Right forelimb (tissue), 1 donor: Measurements from ENCODE around the gene FCGR2B.
"Not testable (repeated sequence)": the region's sequence is repeated elsewhere in the genome, so short reads cannot be mapped to it uniquely, and the experiment has no call there.

Source experiments
- DNase-seq: peaks from one replicate; pipeline ENCODE4 v3.0.0-alpha.2; 2018

Gene FCGR2B

DNA sequence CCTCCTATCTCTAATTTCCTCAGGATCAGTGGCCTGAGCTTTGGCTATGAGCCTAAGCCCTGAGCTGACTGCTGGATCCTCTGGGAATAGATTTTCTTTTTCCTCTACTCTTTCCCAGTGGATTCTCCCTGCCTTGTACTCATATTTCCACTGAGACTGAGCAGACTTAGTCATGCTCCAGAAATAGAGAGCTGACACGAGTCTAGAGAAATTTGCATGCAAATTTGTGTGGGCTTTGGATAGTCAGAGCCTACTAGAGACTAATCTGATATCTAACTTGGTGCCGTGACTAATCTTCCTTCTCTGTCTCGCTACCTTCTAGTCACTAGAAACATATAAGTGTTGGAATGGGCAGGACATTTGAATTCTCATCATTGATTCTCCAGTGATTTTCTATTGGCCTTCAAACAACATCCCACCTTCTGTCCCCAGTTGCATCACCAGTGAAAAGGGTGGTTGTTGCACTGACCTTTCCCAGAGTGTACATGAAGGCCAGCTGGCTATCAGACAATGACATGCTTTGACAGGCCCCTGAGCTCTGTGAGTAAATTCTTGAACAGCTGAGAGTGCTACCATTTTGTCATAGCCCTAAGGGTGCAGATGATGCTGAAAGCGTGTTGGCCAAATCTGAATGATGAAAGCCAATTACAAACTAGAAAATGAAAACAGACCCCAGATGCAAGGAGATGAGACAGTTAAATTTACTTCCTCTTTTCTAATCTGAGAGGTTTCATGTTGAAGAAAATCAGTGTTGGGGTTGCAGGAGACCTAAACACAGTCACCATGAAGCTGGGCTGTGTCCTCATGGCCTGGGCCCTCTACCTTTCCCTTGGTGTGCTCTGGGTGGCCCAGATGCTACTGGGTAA lies 43.8 kb downstream of the FCGR2B start, which contains the start of gene FCRLA:
TSS of gene FCRLA (plus strand) at position 748 of the 866 bp plus-strand sequence. CDS start at position 784, 36 bp downstream.
- no peak for DNase-seq

- no peak for DNase-seq
Measured at GRCh38 chr1:161707503-161707902, 44.6 kb downstream of the FCGR2B start.

- no peak for DNase-seq
Measured at GRCh38 chr1:161709373-161709772, 46.4 kb downstream of the FCGR2B start.

DNA sequence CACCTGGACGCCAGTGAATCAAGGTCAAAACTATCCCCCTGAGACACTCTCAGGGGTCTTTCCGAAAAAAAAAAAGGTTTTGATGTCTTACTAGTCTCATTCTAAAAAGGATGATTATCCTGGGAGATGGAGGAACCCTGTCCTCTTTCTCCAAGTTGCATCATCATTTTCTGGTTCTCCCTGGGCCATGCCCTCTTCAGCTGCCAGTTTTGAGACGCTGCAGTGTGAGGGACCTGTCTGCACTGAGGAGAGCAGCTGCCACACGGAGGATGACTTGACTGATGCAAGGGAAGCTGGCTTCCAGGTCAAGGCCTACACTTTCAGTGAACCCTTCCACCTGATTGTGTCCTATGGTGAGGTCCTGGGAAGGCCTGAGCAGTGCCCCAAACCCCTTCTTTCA lies 47.6 kb downstream of the FCGR2B start:
- DNase-seq, result no peak

DNA sequence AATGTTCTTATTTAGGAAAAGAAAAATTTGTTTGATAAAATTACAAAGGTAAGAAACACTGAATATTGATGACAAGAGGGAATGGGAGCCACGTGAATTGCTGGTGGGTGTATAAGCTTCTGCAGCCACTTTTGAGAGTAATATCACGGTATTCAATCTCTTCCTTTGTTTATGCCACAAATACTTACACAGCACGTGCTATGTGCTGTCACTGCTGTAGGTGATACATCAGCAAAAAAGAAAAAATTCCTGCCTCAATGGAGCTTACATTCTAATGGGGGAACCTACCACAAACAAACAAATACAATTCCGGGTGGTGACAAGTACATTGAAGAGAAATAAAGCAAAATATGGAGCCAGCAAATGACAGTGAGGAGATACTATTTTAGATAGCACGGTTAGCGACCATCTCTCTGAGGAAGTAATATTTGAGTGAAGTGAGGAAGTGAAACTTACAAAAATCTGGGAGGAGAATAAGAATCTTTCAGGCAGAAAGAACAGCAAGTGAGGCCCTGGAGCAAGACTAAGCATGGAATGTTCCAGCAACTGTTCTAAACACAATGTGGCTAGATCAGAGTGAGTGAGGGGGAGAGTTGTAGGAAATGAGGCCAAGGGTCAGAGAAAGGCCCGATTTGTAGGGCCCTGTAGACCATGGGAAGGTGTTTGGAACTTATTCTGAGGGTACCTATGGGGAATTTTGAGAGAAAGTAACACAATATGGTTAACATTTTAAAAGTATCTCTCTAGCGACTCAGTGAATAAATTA lies 55.8 kb downstream of the FCGR2B start:
- no peak for DNase-seq

- no peak for DNase-seq
Measured at GRCh38 chr1:161719325-161719611, 56.3 kb downstream of the FCGR2B start.

GRCh38 chr1:161720422-161720821 lies 57.5 kb downstream of the FCGR2B start:
- no peak for DNase-seq

GRCh38 chr1:161720956-161721737 lies 58.2 kb downstream of the FCGR2B start, which contains the start of gene FCRLB:
FCRLB (plus strand) TSS chr1:161721544; CDS start chr1:161722673, 1,129 bp downstream.
- DNase-seq, result no peak

DNA sequence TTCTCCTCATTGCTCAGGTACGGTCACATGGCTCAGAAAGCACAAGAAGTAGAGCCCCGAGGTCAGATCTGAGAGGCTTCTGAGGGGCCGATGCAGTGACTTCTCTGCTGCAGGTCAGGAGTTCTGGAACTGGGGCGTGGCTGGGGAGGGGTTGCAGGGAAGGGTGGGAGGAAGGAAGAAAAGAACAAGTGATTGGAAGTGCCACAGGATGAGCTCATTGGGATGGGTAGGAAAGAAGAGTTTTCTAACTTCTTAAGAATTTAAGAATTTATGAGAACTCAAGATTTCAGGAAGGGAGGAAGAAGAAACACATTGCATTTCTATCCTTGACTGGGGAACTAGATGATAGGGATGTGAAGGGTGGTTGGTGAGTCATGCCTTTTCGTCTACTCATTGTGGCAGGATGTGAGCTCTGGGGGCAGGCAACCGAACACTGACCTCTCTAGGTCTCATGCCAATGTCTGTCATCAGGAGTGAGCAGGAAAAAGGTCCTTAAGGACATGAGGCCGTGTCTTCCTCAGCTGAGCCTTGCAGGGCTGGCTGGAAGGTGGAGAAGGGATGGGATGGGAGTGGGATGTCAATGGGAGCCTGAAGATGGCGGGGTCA lies 58.9 kb downstream of the FCGR2B start:
- no peak for DNase-seq

GRCh38 chr1:161722406-161722805 lies 59.5 kb downstream of the FCGR2B start:
- DNase-seq, result no peak

DNA sequence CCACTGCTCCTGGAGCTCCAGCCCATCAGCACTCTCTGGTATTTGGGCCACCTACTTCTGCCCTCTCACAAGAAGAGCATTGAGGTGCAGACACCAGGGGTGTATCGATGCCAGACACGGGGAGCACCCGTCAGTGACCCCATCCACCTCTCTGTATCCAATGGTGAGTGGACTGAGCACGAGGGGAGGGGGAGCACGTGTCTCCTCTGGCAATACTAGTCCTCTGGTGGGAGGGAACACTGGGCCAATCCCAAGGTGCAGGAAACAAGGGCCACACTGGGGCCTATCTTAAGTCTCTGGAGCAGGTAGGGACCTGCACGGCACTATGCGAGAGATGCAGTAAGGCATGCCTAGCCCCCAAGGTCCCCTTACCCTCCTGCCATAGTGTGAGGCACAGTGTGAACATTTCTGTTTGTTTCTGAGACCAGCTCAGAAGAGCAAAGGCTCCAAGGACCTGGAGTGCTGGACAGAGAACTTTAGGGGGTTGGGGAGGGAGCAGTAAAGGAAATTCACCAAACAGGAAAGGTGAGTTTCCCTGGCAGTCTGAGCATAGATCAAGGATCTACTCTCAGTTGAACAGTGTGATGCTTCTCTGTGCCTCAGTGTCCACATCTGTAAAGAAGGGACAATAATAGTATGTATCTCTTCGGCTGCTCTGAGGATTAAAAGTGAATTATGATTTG lies 60.7 kb downstream of the FCGR2B start:
- no peak for DNase-seq

DNA sequence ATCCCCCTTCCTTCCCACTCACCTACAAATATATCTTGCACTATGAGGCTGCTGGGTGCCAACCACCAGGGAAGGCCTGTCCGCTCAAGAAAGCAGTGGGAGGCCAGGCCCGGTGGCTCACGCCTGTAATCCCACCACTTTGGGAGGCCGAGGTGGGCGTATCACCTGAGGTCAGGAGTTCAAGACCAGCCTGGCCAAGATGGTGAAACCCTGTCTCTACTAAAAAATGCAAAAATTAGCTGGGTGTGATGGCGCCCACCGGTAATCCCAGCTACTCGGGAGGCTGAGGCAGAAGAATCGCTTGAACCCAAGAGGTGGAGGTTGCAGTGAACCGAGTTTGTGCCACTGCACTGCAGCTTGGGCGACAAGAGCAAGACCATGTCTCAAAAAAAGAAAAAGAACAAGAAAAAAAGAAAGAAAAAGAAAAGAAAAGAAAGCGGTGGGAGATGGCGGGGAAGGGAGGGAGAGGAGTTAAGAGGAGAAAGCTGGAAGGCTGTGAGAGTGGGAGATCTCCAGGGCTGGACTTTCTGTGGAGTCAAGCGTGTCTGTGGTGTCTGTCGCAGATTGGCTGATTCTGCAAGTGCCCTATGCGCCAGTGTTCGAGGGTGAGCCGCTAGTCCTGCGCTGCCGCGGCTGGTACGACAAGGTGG lies 62.4 kb downstream of the FCGR2B start:
- DNase-seq, result not testable (repeated sequence)

- peak; percentile 82 for DNase-seq
Measured at GRCh38 chr1:161725908-161726472, 63.0 kb downstream of the FCGR2B start.

DNA sequence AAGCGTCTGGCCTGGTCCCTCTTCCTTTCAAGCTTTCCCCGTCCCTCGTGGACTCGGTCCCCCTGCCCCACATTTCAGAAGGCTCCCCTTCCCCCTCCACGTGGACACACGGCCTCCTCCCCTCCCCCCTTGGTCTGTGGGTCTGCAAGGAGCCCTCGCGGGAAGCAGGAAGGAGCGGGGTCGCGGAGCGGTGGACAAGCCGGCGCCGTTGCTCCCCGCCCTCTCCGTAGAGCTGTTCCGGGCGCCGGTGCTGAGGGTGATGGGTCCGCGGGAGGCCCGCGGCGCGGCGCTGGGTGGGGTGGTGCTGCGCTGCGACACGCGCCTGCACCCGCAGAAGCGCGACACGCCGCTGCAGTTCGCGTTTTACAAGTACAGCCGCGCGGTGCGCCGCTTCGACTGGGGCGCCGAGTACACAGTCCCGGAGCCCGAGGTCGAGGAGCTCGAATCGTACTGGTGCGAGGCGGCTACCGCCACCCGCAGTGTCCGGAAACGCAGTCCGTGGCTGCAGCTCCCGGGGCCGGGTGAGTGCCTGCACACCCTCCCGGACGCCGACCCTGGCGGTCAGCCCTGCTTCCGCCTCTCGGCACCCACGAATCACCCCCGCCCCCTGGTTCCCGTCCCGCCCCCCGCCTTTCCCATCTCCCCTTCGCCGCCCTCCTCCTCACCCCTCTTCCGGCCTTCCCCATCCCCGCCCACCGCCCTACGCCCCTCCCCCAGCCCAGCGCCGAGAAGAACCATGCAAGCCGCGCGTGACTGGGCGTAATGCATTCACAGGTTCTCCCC lies 63.7 kb downstream of the FCGR2B start:
- DNase-seq, result peak; percentile 95

- DNase-seq, result no peak
Measured at GRCh38 chr1:161727256-161727924, 64.4 kb downstream of the FCGR2B start.
